Brain microvascular endothelial cell (primary cell): ENCODE results near the gene RALGAPA1.

Experiments
- DNase-seq: peaks from one replicate; pipeline ENCODE4 v3.0.0-alpha.2; 2020
- H3K27ac ChIP-seq: fragments of 250-450 bp; sonication (Bioruptor Pico); 2 replicates; pipeline ENCODE4 v1.5.1; 2020; ENCODE audit warnings: mild to moderate bottlenecking, moderate library complexity
- H3K27me3 ChIP-seq: fragments of 250-450 bp; sonication (Bioruptor Pico); replicated peaks from 2 replicates; pipeline ENCODE4 v1.5.1; 2020; ENCODE audit warnings: mild to moderate bottlenecking
- H3K36me3 ChIP-seq: fragments of 250-450 bp; sonication (Bioruptor Pico); replicated peaks from 2 replicates; pipeline ENCODE4 v1.5.1; 2020; ENCODE audit warnings: mild to moderate bottlenecking
- H3K4me3 ChIP-seq: 2 replicates; pipeline ENCODE4 v1.5.1; 2011; ENCODE audit warnings: low read depth, mild to moderate bottlenecking, control low read depth, low read length, moderate library complexity
- in situ Hi-C: cut with HindIII; loops from 2 replicates; pipeline ENCODE4 v1.10.0; 2017; ENCODE audit warnings: low sequenced_read_pairs, low pct_ligation_motif_present
- TF ChIP-seq, protein P1 (sequence below): IDR thresholded peaks from 2 replicates; pipeline ENCODE4 v1.5.1; 2011; ENCODE audit warnings: low read depth, mild to moderate bottlenecking, moderate library complexity, low read length, control low read depth, inconsistent platforms; ENCODE audit errors: missing control alignments

The RALGAPA1 gene

DNA sequence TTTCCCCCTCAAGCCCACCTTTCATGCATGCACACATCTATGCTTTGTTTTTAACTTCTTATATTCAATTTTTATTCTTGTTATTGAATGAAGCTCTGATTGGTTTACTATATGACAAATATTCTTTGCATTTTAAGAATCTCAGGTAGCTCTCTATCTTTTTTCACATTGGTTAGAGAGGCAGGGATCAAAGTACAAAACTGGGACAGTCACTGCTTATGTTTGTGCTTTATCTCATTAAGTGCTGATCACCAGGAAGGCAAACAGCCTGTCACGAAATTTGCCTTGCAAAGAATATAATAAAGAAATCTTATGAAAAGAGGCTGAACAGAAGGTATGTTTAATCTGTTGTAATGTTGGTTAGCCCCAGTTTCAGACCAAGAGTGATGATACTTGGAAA lies 304.8 kb downstream of the RALGAPA1 start:
- H3K27me3 ChIP-seq: no peaks in the 10 kb centered on the region
- no peak overlapping the region for H3K4me3 ChIP-seq
- TF ChIP-seq, protein P1, sequence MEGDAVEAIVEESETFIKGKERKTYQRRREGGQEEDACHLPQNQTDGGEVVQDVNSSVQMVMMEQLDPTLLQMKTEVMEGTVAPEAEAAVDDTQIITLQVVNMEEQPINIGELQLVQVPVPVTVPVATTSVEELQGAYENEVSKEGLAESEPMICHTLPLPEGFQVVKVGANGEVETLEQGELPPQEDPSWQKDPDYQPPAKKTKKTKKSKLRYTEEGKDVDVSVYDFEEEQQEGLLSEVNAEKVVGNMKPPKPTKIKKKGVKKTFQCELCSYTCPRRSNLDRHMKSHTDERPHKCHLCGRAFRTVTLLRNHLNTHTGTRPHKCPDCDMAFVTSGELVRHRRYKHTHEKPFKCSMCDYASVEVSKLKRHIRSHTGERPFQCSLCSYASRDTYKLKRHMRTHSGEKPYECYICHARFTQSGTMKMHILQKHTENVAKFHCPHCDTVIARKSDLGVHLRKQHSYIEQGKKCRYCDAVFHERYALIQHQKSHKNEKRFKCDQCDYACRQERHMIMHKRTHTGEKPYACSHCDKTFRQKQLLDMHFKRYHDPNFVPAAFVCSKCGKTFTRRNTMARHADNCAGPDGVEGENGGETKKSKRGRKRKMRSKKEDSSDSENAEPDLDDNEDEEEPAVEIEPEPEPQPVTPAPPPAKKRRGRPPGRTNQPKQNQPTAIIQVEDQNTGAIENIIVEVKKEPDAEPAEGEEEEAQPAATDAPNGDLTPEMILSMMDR: no peak
- no peaks in the 10 kb centered on the region for H3K36me3 ChIP-seq
- DNase-seq: no peak
- in situ Hi-C loops: no loop called here
- no peak overlapping the region for H3K27ac ChIP-seq

DNA sequence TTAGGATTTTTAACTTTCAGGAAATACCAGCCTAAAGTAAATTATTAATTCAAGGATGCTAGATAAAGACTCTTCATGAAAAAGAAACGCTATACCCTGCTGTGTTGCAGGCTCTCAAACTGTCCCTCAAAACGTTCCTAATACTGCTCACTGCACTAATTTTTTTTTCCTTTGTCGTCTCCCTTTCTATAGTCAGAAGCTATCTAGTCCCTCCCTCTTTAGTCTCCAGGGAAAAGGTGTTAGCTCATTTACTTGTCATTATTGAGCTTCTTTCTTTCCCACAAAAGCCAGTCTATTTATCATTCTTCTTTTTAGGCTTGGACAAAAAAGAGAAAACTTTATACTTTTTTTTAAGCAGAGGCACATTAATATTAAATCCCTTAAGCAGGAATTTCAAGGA lies 305.4 kb downstream of the RALGAPA1 start:
- TF ChIP-seq, protein P1: no peak
- no peaks in the 10 kb centered on the region for H3K36me3 ChIP-seq
- in situ Hi-C loops: no loop called here
- no peak for DNase-seq
- H3K27me3 ChIP-seq: no peaks in the 10 kb centered on the region
- no peak overlapping the region for H3K27ac ChIP-seq
- no peak overlapping the region for H3K4me3 ChIP-seq

DNA sequence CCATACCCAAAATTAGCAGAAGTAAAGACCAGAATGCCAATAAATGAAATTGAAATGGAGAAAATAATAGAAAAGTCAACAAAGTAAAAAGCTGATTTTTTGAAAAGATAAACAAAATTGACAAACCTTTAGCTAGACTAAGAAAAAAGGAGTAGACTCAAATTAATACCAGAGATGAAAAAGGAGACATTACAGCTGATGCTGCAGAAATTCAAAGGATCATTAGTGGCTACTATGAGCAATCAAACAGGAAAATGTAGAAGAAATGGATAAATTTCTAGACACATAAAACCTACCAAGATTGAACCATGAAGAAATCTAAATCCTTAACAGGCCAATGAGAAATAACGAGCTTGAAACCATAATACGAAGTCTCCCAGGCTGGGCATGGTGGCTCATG lies 309.9 kb downstream of the RALGAPA1 start:
- in situ Hi-C loops: no loop called here
- H3K4me3 ChIP-seq: no peak overlapping the region
- TF ChIP-seq, protein P1: no peak
- H3K27me3 ChIP-seq: no peaks in the 10 kb centered on the region
- no peaks in the 10 kb centered on the region for H3K36me3 ChIP-seq
- no peak for DNase-seq
- no peak overlapping the region for H3K27ac ChIP-seq

DNA sequence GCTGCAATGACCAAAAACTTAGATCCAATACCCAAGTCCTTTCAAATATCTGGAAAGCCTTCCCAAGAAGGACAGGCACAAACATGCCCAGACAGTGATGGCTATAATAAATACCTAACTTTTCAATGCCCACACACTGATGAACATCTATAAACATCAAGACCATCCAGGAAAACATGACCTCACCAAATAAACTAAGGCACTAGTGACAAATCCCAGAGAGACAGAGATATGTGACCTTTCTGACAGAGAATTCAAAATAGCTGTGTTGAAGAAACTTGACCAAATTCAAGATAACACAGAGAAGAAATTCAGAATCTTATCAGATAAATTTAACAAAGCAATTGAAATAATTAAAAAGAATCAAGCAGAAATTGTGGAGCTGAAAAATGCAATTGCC lies 313.8 kb downstream of the RALGAPA1 start:
- H3K36me3 ChIP-seq: no peaks in the 10 kb centered on the region
- TF ChIP-seq, protein P1: no peak
- in situ Hi-C loops: no loop called here

DNA sequence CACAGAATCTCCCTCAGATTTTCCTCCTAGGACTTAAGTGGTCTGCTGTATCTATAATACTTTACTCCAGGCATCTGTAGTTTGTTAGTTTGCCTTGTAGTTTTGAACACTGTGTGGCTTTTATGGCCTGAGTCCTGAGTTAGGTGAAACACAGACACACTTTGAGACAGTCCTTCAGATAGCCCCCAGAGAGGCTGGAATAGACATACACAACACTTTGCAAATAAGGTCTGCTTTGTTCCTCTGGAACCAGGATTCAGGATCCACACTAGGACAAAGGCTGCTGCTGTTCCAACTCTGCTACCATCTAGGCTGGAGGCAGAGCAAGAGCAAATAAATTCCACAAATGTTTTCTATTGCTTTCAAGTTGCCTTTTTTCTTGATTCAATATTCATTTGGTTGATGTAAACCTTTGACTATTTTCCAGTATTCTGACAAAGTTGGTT lies 316.5 kb downstream of the RALGAPA1 start:
- in situ Hi-C loops: no loop called here
- TF ChIP-seq, protein P1: no peak
- H3K27me3 ChIP-seq: no peaks in the 10 kb centered on the region
- no peak for DNase-seq
- H3K36me3 ChIP-seq: no peaks in the 10 kb centered on the region
- no peak overlapping the region for H3K27ac ChIP-seq
- H3K4me3 ChIP-seq: no peak overlapping the region

More for the DNA sequence above, 313.8 kb downstream of the RALGAPA1 start:
- no peak for DNase-seq
- no peaks in the 10 kb centered on the region for H3K27me3 ChIP-seq
- no peak overlapping the region for H3K27ac ChIP-seq
- H3K4me3 ChIP-seq: no peak overlapping the region
